AG20443 (cell line): ENCODE measurements around the gene LETM1.

ENCODE experiments used
- DNase-seq: peaks from one replicate; pipeline ENCODE4 v3.0.0; 2012; ENCODE audit warnings: low spot score, mixed read lengths

LETM1 gene

DNA sequence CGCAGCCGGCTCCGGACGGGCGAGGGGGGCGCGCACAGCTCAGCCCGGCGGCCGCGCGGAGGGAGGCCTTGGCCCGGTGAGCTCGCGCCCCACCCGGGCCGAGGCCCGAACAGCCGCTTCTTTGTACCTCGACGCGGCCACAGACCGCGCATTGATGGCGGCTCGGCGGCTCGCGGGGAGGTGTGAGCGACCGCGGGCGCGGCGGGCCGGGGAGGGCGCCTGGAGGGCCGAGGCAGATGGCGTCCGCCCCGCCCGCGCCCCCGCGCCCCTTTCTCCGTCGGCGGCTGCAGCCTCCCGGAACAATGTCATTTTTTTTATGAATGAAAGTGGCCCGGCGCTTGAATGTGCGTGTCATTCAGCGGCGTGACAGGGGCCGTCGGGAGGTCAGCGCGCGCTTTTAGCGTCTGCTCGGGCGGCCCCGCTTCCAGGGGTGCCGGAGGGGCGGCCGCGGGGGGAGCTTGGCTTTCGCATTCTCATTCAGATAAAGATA is 61.1 kb downstream of the LETM1 start:
- DNase-seq: peak; percentile 34

GRCh38 chr4:1793940-1794808 is 61.8 kb downstream of the LETM1 start:
- DNase-seq: peak; percentile 50

- DNase-seq: peak; percentile 70
Measured at GRCh38 chr4:1793496-1793840, 62.5 kb downstream of the LETM1 start.

DNA sequence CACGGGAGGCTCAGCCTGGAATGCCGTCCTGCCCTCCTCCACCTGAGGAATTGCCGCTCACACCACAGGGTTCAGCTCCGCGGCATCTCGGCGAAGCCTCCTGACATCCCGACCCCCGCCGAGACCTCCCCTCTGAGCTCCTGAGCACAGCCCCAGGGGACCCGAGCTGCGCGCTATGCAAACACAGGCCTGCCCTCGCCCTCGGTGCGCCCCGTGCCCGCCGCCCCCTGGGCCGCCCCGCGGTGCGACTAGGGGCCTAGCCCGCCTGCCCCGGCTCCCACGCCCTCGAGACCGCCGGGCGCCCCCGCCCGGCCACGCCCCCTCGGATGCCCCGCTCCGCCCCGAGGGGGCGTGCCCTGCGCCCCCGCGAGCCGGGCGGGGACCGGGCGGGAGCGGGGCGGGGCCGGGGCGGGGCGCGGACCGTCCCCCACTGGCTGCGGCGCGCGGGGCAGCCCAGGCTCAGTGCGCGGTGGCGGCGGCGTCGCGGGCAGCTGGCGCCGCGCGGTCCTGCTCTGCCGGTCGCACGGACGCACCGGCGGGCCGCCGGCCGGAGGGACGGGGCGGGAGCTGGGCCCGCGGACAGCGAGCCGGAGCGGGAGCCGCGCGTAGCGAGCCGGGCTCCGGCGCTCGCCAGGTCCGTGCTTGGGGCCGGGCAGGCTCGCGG is 63.0 kb downstream of the LETM1 start, which contains the start of gene FGFR3:
Gene FGFR3, plus strand, starts transcription at position 462 of the 664 bp plus-strand sequence. CDS start 642 bp downstream, outside the sequence.
- peak; percentile 94 for DNase-seq

DNA sequence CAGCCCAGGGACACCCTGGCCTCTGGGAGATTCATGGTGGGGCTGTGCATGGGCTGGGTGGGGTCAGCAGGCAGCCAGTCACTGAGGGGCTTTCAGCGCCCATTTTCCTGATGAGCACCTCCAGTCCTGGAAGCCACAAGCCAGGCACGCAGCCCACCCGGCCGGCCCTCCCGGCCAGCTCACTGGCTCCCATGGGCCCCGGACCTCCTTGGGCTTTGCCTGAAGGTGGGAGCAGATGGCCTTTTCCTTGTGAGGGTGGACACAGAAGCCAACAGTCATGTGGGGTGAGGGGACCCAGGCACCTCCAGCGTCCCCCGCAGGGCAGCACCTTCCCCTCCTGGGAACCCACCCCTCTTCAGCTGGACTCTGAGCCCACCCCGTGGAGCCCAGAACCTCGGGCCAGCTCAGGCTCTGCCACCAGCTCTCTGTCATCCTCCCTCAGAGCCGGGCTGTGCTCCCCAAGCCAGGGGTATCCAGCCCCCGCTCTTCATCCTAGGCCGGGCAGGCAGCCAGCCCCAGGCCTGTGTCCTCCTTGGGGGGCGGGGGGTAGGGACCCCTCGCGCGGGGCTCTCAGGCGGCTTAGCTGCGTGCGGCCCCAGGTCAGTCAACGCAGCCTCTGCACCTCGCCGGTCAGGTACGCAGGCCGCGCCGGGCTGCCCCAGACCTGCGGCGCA is 63.7 kb downstream of the LETM1 start:
- no peak for DNase-seq

GRCh38 chr4:1790005-1790404 is 66.0 kb downstream of the LETM1 start:
- no peak for DNase-seq

DNA sequence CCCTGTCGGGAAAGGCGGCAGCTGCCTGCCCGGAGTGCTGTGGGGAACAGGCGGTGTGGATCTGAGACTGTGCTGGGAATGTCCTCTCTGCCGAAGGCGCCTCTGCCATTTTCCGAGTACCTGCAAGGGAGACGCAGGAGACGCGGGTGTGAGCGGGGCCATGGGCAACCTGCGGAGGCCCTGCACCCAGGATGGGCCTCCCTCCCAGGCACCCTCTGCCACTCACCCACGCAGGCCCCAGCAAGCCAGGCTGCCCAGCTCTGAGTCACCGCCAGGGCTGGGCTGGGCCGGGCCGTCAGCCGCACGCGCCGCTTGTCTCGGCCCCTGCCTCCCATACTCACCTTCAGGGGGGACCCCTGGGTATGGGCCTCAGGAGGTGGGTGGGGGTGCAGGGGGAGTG is 66.4 kb downstream of the LETM1 start:
- DNase-seq: no peak

DNA sequence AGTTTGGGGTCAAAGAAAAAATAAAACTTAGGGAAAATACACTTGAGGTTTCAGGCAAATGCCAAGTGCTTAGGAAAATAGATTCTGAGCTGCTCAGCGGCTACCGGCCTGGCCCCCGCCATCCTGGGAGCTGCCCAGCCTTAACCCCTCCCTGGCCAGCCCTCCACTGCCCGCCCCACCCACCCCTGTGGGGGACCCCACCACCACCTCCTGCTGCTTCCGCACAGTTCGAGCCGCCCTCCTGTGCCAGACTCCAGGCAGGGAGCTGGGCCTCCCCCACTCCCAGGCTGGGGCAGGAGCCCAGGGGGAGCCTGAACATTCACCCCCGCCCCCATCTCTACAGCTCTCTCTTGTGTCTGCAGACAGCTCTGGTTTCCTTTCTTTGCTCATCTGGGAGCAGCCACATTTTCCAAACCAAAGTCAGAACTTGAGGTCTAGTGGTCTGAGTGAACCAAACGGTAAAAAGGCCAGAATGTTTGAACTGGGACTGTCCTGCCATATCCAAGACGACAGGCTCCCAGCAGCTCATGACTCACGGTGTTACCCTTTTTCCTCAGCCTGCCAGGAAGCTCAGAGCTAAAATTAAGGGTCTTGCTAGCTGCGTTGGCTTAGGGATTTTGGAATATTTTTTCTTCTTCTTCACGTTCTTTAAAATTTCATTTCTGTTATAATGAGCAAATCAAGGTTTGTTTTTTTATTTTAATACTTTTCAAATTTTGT is 67.5 kb downstream of the LETM1 start:
- no peak for DNase-seq

DNA sequence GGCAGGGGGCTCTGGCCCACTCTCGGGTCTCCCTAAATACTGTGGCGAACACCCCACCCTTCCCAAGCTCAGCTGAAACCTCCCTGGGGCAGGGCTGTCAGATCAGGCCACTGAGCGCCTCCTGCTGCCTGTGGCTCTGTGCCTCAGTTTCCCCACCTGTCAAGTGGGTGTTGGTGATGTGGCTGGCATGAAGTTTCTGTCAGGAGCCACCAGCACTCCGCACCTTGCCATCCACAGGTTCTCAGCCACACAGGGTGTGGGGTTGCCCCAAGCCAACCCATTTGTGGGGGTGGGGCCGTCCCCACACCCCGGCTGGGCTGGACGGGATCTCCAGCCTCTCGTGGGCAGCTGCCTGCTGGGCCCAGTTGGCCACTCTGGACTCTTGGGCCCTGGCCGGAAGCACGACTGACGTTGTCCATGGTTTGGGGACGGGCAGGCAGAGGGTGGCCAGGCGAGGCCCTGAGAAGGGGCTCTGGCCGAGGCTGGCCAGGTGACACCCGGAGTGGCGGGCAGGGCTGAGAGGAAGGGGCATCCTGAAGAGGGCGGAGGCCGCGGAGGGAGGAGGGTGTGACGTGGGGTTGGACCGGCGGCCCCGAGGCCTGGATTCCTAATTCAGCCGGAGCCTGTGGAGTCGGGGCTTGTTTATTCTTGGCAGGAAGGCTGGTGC is 68.4 kb downstream of the LETM1 start:
- no peak for DNase-seq

- DNase-seq: no peak
Measured at GRCh38 chr4:1786544-1787362, 69.2 kb downstream of the LETM1 start.

GRCh38 chr4:1785592-1785991 is 70.4 kb downstream of the LETM1 start:
- no peak for DNase-seq

- DNase-seq: no peak
Measured at GRCh38 chr4:1784789-1785591, 71.0 kb downstream of the LETM1 start.

DNA sequence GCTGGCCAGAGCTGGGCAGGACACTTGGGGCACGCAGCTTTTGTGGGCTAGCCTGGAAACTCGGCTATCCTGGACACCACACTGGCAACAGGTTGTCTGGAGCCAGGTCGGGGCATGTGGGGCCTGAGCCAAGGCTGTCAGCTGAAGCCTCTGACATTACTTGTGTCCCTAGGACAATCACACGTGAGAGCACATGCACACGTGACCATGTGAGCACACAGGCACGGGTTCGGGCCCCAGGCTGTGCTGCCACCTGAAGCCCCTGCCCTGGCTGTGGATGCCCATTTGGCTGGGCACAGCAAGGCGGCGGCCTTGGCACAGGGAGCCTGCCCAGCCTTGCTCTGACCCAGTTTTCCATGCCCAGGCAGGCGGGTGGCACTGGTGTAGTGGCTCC is 71.6 kb downstream of the LETM1 start:
- no peak for DNase-seq

DNA sequence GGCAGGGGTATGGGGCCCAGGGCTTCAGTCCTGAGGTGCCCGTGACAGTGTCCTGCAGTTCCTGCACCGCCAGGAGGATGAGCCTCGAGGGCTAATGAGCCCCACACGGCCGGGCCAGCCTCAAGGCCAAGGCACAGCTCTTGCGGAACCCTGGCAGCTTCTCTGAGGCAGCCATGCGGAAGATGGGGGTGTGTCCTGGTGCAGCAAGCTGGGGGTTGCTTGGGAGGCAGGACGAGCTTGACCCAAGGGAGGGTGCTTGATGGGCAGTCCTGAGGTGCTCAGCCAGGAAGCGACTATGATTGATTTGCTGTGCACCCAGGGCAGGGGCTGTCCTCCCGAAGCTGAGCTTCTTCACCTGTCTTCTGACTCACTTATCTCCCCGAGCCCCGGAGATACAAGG is 72.0 kb downstream of the LETM1 start:
- no peak for DNase-seq

DNA sequence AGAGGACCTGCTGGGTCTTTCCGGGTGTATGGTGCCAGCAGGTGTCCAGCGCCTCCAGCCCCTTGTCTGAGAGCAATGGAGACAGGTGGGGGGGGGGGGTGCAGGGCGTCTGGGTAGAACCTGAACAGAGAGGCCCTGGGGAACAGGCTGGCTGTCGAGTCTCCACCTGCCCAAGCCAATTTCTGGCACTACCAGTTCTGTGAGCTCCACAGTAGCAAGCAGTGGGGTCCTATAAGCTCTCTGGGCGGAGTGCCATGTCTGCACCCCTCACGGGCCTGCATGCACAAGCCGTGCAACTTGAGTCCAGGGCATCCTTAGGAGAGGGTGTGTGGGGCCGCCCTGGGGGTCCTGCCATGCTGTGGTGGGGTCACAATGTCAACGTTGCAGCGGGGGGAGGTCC is 72.9 kb downstream of the LETM1 start:
- no peak for DNase-seq

DNA sequence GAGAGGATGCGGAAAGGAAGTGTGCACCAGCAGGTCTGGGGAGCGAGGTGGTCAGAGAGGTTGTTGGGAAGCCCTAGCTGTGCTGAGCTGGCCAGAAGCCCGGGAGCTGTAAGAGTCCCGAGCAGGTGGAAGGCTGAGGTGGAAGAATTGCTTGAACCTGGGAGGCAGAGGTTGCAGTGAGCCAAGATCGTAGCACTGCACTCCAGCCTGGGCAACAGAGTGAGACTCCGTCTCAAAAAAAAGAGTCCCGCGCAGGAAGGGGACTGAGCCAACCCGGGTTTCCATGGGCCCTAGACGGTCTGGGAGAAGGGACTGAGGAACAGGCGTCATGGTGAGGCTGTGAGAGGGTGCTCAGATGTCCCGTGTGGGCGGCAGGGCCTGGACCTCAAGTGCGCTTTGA is 75.5 kb downstream of the LETM1 start:
- DNase-seq: no peak

GRCh38 chr4:1779588-1780382 is 76.2 kb downstream of the LETM1 start:
- DNase-seq: no peak

- no peak for DNase-seq
Measured at GRCh38 chr4:1778642-1779392, 77.1 kb downstream of the LETM1 start.
